Measurements from ENCODE around the gene ANGPTL5. TPM values are rescaled to one million over a fixed set of nuclear protein-coding genes. Genes with fewer than 3 reads are reported as not detected.

ANGPTL5 gene
- total RNA-seq, 2 donors from 2014 or later, result 0.42 to 2.0 TPM

DNA sequence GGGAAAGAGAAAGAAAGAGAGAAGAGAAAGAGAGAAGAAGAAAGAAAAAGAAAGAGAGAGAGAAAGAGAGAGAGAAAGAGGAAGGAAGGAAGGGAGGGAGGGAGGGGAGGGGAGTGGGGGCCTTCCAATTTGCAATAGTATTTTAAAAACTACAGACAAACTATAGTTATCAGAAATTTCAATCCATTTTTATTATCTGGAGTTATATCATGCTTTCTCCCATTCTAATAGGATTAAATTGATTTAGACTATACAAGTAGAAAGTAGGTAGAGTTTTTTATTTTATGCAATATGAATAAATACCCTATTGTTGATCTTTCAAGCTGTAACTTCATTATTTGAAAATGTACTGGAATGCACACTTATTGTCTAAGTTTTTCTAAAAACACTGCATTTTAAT, 71.7 kb downstream of the ANGPTL5 start:
- no peak for ATAC-seq (ENCODE audit: insufficient number of reproducible peaks, low FRiP score, low read depth)
- TF ChIP-seq CTCF (IDR thresholded peaks at IDR 0.05), result no peak

DNA sequence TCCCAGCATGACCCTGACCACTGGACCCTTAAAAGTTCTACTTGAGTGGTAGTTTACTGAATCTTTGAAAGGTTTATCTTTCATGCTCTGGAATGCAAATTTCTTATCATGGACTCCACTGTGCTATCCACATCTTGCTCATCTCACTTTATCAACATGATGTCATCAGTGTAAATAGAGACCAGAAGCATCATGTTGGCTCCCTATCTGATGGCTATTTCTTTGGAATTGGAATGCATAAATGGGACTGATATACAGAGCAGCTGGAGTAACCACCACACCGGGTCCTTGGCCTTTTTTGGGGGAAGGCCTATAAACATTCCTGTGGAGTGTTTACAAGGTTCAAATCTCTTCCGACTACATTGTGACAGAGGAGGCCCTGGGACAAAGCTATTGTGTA, 75.6 kb downstream of the ANGPTL5 start:
- Histone ChIP-seq H3K9me3 (no peaks in the 10 kb centered on the region), H3K4me3 (no peak overlapping the region), H3K27ac (no peak overlapping the region), H3K36me3 (no peaks in the 10 kb centered on the region), H3K4me1 (ENCODE audit: control insufficient read depth in 1 of 2, low read depth in 2 of 2) (no peaks in the 10 kb centered on the region), H3K27me3 (replicated peaks; ENCODE audit: insufficient read depth) (no peaks in the 10 kb centered on the region)
- DNase-seq (ENCODE audit: low spot score), result no peak
- no peak for TF ChIP-seq CTCF (IDR thresholded peaks at IDR 0.05)
- no peak for ATAC-seq (ENCODE audit: insufficient number of reproducible peaks, low FRiP score, low read depth)

More for the DNA sequence above, 71.7 kb downstream of the ANGPTL5 start:
- Histone ChIP-seq H3K9me3 (no peaks in the 10 kb centered on the region), H3K27ac (no peak overlapping the region), H3K27me3 (replicated peaks; ENCODE audit: insufficient read depth) (no peaks in the 10 kb centered on the region), H3K36me3 (no peaks in the 10 kb centered on the region), H3K4me1 (ENCODE audit: control insufficient read depth in 1 of 2, low read depth in 2 of 2) (no peaks in the 10 kb centered on the region), H3K4me3 (no peak overlapping the region)
- no peak for DNase-seq (ENCODE audit: low spot score)

Other genes starting within 250 kb of the ANGPTL5 start
- 10 to 100 TPM; 11.3 to 13.0 TPM for gene CEP126, start 1.5 kb downstream of the ANGPTL5 start, total RNA-seq
- gene CFAP300, start 130.9 kb upstream of the ANGPTL5 start, total RNA-seq, result 1 to 10 TPM; 3.3 to 4.5 TPM
- gene YAP1, start 193.9 kb upstream of the ANGPTL5 start, total RNA-seq, result 100 to 1,000 TPM; 355 to 434 TPM

Data from thoracic aorta (tissue), 2 donors.